ENCODE data around the gene GJB2.

Gene GJB2

GRCh38 chr13:20193162-20193906 is 596 bp upstream of the GJB2 start:
- TF ChIP-seq CTCF (IDR thresholded peaks at IDR 0.05) = no peak
- DNase-seq (ENCODE audit: low spot score) = peak; percentile 64
- Histone ChIP-seq H3K27ac (no peak overlapping the region), H3K4me3 (peak overlapping the region; percentile 75)

- peak overlapping the region; percentile 75 for H3K4me3 ChIP-seq
- no peak for TF ChIP-seq CTCF (IDR thresholded peaks at IDR 0.05)
- peak; percentile 38 for DNase-seq (ENCODE audit: low spot score)
- no peak overlapping the region for H3K27ac ChIP-seq
Observed at GRCh38 chr13:20192158-20192835, 441 bp downstream of the GJB2 start.

GRCh38 chr13:20191311-20192157 is 1.2 kb downstream of the GJB2 start:
- Histone ChIP-seq H3K4me3 (peak overlapping the region; percentile 75), H3K27ac (no peak overlapping the region)
- DNase-seq (ENCODE audit: low spot score) = peak; percentile 62
- TF ChIP-seq CTCF (IDR thresholded peaks at IDR 0.05) = no peak

GRCh38 chr13:20190481-20191310 is 2.0 kb downstream of the GJB2 start:
- H3K27ac ChIP-seq = no peak overlapping the region
- H3K4me3 ChIP-seq = no peak overlapping the region
- peak; percentile 21 for DNase-seq (ENCODE audit: low spot score)
- no peak for TF ChIP-seq CTCF (IDR thresholded peaks at IDR 0.05)

GRCh38 chr13:20190076-20190475 is 2.7 kb downstream of the GJB2 start:
- TF ChIP-seq CTCF (IDR thresholded peaks at IDR 0.05) = no peak
- Histone ChIP-seq H3K4me3 (no peak overlapping the region), H3K27ac (no peak overlapping the region)
- peak; percentile 11 for DNase-seq (ENCODE audit: low spot score)
